NK-92 treated with Interleukin-12 subunit alpha and Interleukin-12 subunit beta, amount 100 ng/mL, for 24 hours (cell line): ENCODE data around the gene GPX5.

Experiments used
- DNase-seq: peaks from one replicate; lab custom pipeline; 2025; lab: John Stamatoyannopoulos, UW

The GPX5 gene

DNA sequence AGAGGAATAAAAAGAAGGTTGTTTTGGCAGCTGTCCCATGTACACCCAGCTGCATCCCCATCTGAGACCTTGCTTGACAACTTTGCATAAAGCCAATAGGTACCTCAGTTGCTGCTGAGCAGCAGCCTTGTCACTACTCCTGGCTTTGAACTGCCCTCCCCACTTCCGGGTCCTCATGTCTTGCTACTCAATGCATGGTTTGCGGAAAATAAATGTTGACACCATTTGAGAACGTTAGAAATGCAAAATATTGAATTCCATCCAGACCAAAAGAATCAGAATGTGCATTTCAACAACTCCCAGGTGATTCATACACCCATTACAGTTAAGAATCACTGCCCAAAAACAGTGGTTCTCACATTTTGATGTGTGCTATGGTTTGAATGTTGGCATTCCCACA lies 32.9 kb downstream of the GPX5 start:
- no peak for DNase-seq

DNA sequence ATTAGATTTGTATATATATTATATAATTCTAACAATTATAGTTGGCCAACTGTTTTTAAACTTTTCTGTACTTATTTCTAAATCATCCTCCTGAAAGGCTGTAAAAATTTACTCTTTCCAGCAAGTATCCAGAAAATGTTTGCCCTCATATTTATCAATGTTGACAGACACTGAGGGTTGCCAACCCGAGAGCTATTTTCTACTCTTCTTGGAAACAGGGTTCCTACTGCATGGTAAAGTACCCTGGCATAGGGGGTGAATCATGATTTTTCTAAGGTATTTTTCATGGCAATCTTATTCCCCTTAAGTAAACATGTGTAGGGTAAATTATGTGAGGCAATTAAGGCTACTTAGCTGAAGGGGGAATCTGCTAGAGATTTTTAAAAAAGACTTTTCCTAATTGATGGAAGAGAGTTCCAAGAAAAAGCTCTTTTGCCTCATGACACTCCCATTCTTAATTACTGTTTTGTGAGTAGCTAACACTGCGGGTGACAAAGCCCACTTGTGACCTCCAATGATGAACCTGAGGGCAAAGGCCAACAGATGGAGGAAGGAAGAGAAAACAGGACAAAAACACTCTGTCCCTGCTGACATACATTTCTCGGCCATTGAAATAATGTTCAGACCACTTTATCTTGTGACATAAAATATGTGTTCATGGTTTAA lies 37.9 kb downstream of the GPX5 start:
- DNase-seq, result no peak

DNA sequence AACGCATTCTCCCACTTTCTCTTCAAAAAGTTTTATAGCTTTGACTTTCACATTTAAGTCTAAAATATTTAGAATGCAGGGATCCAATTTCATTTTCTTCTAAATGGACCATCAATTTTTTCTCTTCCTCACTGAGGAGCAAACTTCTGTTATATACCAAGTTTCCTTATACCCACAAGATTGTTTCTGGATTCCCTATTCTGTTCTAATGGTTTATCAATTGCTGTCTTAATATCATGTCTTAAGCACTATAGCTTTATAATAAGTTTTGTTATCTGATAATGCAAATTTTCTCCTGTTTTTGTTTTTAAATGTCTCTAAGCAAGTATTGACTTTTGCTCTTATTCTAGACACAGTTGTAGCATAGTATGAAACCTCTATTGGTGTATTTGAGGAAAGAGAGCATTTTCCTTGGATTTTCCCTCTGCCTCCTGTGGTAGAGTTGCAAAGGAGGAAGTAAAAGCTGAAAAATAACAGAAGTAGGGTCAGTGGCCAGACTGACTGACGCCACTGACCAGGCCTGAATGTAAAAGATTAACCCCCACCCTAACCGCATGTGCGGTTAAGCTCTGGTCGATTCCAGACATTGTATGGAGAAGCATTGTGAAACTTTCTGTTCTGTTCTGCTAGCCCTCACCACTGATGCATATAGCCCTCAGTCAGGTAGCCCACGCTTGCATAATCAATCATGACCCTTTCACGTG lies 40.3 kb downstream of the GPX5 start:
- no peak for DNase-seq

DNA sequence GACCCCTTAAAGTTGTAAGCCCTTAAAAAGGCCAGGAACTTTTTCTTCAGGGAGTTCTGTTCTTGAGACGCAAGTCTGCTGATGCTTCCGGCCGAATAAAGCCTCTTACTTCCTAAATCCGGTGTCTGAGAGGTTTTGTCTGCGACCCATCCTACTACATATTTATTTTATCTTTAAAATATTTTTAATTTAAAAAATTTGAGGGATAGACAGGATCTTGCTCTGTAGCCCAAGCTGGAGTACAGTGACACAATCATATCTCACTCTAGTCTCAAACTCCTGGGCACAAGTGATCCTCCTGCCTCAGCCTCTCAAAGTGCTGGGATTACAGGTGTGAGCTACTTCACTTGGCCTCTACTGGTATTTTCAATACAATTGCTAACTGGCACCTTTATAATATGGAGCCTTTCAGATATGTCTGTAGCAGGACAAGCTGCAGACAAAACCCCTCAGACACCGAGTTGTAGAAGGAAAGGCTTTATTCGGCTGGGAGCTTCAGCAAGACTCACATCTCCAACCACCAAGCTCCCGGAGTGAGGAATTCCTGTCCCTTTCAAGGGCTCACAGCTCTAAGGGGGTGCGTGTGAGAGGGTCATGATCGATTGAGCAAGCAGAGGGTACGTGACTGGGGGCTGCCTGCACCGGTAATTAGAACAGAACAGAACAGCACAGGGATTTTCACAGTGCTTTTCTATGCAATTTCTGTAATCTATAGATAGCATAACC lies 41.0 kb downstream of the GPX5 start:
- no peak for DNase-seq

DNA sequence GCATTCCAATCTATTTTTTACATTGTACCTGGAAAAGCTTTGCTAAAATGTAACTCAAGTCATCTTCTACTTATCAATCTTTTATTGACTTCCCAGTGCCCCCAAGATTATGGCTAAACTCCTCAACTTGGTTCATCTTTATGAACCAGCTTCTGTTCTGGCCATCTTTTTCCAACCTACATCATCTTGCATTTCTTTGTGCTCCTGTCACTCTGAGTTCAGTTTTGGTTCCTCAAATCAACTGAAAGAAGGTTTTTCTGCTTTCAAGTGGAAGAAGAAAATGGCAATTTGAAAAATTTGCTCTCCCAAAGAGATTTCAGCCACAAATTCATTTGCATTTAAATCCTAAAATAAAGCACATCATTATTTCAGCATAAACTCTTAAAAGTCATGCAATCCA lies 41.8 kb downstream of the GPX5 start:
- no peak for DNase-seq

DNA sequence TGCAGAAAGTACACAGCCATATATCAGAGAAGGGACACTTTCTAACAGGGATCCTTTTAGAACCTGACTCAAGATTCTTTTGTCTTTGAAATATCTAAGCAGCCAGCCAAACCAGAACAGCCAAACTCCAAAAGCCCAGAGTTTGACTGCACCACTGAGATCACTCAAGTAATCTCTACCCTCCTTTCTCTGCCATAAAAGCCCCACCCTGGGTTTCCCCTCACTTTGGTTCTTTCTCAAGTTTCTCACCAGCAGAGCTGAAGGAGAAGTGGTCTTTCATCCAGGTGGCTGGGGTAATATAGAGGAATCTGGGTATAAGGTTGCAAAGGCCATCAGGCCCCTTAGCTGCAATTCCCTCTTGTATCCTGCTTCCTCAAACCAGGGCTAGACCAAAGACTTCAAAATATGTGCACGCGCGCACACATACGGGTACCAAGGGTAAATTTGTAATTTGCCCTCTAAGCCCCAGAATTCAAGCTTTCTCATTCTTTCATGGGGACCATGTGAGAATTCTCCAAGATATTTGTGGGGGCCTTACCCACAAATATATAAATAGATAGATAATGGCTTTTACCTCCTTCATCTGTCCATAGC lies 42.9 kb downstream of the GPX5 start:
- DNase-seq, result no peak

DNA sequence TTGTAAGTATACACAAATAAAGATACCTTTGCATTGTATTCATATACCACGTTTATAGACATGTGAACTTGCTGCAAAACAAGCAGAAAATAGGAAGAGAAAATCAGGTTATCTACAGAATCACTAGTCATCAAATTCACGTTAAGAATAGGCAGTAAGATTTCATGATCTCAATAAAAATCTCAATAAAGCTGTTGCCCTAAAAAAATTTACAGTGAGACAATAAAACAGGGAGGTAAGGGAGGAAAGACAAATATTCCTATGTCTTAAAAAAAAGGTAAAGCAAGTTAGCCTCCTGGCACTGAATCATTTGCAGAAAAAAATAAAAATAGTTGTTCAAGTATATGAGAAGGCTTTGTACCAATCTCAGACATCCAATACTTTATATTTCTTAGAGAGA lies 44.1 kb downstream of the GPX5 start:
- no peak for DNase-seq

DNA sequence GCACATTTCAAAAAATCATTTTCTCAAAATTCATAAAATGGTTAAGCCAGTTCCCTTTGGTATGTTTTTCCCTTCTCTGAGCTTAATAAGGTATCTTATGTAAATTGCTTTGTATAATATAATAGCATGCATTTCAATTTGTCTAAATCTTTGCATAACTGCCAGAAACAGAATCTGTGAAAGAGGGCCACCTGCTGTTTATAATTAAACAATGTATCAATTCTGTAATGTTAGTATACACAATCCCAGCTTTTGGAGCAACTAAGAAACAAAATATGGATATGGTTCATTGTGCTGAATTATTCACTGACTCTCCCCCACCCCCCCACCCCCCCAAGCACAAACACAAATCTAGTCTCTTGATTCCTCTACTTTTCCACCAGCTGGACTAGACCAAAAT lies 54.8 kb downstream of the GPX5 start:
- no peak for DNase-seq

DNA sequence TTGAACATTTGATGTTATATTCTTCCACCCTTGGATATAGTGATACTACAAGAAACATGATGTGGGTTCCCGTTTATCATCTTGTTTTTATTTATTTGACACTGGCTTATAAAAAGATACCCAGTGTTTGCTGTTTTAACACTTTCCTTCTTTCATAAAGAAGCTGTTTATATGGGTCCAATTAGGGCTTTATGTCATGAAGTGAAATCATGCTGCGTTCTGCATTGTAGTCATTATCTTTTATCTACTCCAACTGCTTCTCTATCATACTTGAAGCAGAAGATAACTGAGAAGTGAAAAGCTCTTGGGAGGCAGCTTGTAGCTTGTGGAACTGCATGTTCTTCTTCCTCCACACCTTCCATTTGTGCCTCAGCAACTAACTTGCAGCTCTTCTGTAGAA lies 57.8 kb downstream of the GPX5 start:
- DNase-seq, result no peak
